Caki2 (cell line): Measurements from ENCODE around the gene STIP1. TPM values are rescaled to one million over a fixed set of nuclear protein-coding genes. Genes with fewer than 3 reads are reported as not detected.

Experiments used
- DNase-seq: peaks from one replicate; pipeline ENCODE4 v3.0.0-alpha.2; 2015; ENCODE audit warnings: low read depth
- in situ Hi-C: cut with HindIII; loops from 2 replicates; pipeline ENCODE4 v1.10.0; 2016; ENCODE audit warnings: low sequenced_read_pairs, low pct_unique_long_range_greater_than_20kb, mixed read lengths
- total RNA-seq: library from RNA; depleted of rRNA; stranded (reverse); fragments of >200 nt; shearing (Covaris generic); gene quantifications from 2 replicates; pipeline ENCODE4 v1.2.3, GENCODE V29; 2014; ENCODE audit warnings: low replicate concordance; rRNA removed

STIP1 gene
- total RNA-seq: 134 and 157 TPM in 2 replicates

- in situ Hi-C loops: no loop called here
- peak; percentile 100 for DNase-seq
These were observed at the start of gene STIP1 for GRCh38 chr11:64185693-64186491. TSS of gene STIP1 (plus strand) at chr11:64186171. CDS start at chr11:64186262, 91 bp downstream.

- no peak for DNase-seq
- in situ Hi-C loops: no loop called here
These were observed 49.1 kb upstream of the STIP1 start for GRCh38 chr11:64136765-64137441.

GRCh38 chr11:64138398-64138797, 47.6 kb upstream of the STIP1 start:
- in situ Hi-C loops: no loop called here
- no peak for DNase-seq

- in situ Hi-C loops: no loop called here
- DNase-seq: no peak
These were observed 46.9 kb upstream of the STIP1 start for GRCh38 chr11:64139049-64139448.

- in situ Hi-C loops: no loop called here
- DNase-seq: no peak
These were observed 45.9 kb upstream of the STIP1 start for GRCh38 chr11:64140082-64140481.

GRCh38 chr11:64141081-64141783, 44.7 kb upstream of the STIP1 start:
- no peak for DNase-seq
- in situ Hi-C loops: no loop called here

- in situ Hi-C loops: no loop called here
- no peak for DNase-seq
These were observed 41.1 kb upstream of the STIP1 start for GRCh38 chr11:64144587-64145472.

GRCh38 chr11:64146036-64146955, 39.7 kb upstream of the STIP1 start:
- in situ Hi-C loops: no loop called here
- DNase-seq: no peak

- no peak for DNase-seq
- in situ Hi-C loops: no loop called here
These were observed 37.6 kb upstream of the STIP1 start for GRCh38 chr11:64148226-64148916.

- no peak for DNase-seq
- in situ Hi-C loops: no loop called here
These were observed 36.9 kb upstream of the STIP1 start for GRCh38 chr11:64148917-64149617.

GRCh38 chr11:64150051-64150450, 35.9 kb upstream of the STIP1 start:
- no peak for DNase-seq
- in situ Hi-C loops: no loop called here

- in situ Hi-C loops: no loop called here
- no peak for DNase-seq
These were observed 35.3 kb upstream of the STIP1 start for GRCh38 chr11:64150481-64151239.

- no peak for DNase-seq
- in situ Hi-C loops: no loop called here
These were observed 34.6 kb upstream of the STIP1 start for GRCh38 chr11:64151337-64151736.

- in situ Hi-C loops: no loop called here
- peak; percentile 41 for DNase-seq
These were observed 32.9 kb upstream of the STIP1 start for GRCh38 chr11:64152841-64153691.

- no peak for DNase-seq
- in situ Hi-C loops: no loop called here
These were observed 32.2 kb upstream of the STIP1 start for GRCh38 chr11:64153812-64154211.
